Measurements from ENCODE around the gene ZNF777. TPM values are rescaled to one million over a fixed set of nuclear protein-coding genes. Genes with fewer than 3 reads are reported as not detected.
"Not testable (repeated sequence)": the region's sequence is repeated elsewhere in the genome, so short reads cannot be mapped to it uniquely, and the experiment has no call there.

Gene ZNF777
- total RNA-seq, 1 donor from 2014 or later = 16.3 TPM

GRCh38 chr7:149449897-149450296 lies 11.0 kb downstream of the ZNF777 start:
- H3K27ac Mint-ChIP-seq (ENCODE audit: unreplicated experiment) = no peak overlapping the region
- no peaks in the 10 kb centered on the region for H3K27me3 Mint-ChIP-seq (ENCODE audit: unreplicated experiment)
- no peak overlapping the region for H3K4me3 Mint-ChIP-seq (ENCODE audit: unreplicated experiment)
- TF ChIP-seq CTCF (IDR thresholded peaks at IDR 0.05) = no peak
- DNase-seq (ENCODE audit: extremely low spot score, unreplicated experiment) = peak; percentile 38
- H3K9me3 Mint-ChIP-seq (ENCODE audit: unreplicated experiment) = no peaks in the 10 kb centered on the region
- no peaks in the 10 kb centered on the region for H3K4me1 Mint-ChIP-seq (ENCODE audit: unreplicated experiment)
- H3K36me3 Mint-ChIP-seq (ENCODE audit: unreplicated experiment) = peaks cover 68% of the 10 kb centered on the region

- no peaks in the 10 kb centered on the region for H3K9me3 Mint-ChIP-seq (ENCODE audit: unreplicated experiment)
- TF ChIP-seq CTCF (IDR thresholded peaks at IDR 0.05) = no peak
- H3K4me1 Mint-ChIP-seq (ENCODE audit: unreplicated experiment) = no peaks in the 10 kb centered on the region
- no peak overlapping the region for H3K4me3 Mint-ChIP-seq (ENCODE audit: unreplicated experiment)
- H3K27me3 Mint-ChIP-seq (ENCODE audit: unreplicated experiment) = no peaks in the 10 kb centered on the region
- peaks cover 71% of the 10 kb centered on the region for H3K36me3 Mint-ChIP-seq (ENCODE audit: unreplicated experiment)
- DNase-seq (ENCODE audit: extremely low spot score, unreplicated experiment) = peak; percentile 80
- H3K27ac Mint-ChIP-seq (ENCODE audit: unreplicated experiment) = no peak overlapping the region
Measured at GRCh38 chr7:149448961-149449360, 11.9 kb downstream of the ZNF777 start.

- not testable (repeated sequence) for H3K27me3 Mint-ChIP-seq (ENCODE audit: unreplicated experiment); H3K27ac Mint-ChIP-seq (ENCODE audit: unreplicated experiment); H3K9me3 Mint-ChIP-seq (ENCODE audit: unreplicated experiment); H3K4me3 Mint-ChIP-seq (ENCODE audit: unreplicated experiment); H3K4me1 Mint-ChIP-seq (ENCODE audit: unreplicated experiment)
- DNase-seq (ENCODE audit: extremely low spot score, unreplicated experiment) = peak; percentile 60
- peaks cover 63% of the 10 kb centered on the region for H3K36me3 Mint-ChIP-seq (ENCODE audit: unreplicated experiment)
Measured at GRCh38 chr7:149446026-149446425, 14.8 kb downstream of the ZNF777 start.

- Mint-ChIP-seq H3K9me3 (ENCODE audit: unreplicated experiment) (no peaks in the 10 kb centered on the region), H3K36me3 (ENCODE audit: unreplicated experiment) (peaks cover 47% of the 10 kb centered on the region), H3K4me3 (ENCODE audit: unreplicated experiment) (no peak overlapping the region), H3K27me3 (ENCODE audit: unreplicated experiment) (no peaks in the 10 kb centered on the region), H3K27ac (ENCODE audit: unreplicated experiment) (no peak overlapping the region), H3K4me1 (ENCODE audit: unreplicated experiment) (no peaks in the 10 kb centered on the region)
- peak; percentile 71 for DNase-seq (ENCODE audit: extremely low spot score, unreplicated experiment)
- TF ChIP-seq CTCF (IDR thresholded peaks at IDR 0.05) = no peak
Measured at GRCh38 chr7:149444287-149444686, 16.6 kb downstream of the ZNF777 start.

GRCh38 chr7:149443523-149443922 lies 17.3 kb downstream of the ZNF777 start:
- no peak for TF ChIP-seq CTCF (IDR thresholded peaks at IDR 0.05)
- Mint-ChIP-seq H3K4me3 (ENCODE audit: unreplicated experiment) (no peak overlapping the region), H3K9me3 (ENCODE audit: unreplicated experiment) (no peaks in the 10 kb centered on the region), H3K36me3 (ENCODE audit: unreplicated experiment) (peaks cover 43% of the 10 kb centered on the region), H3K4me1 (ENCODE audit: unreplicated experiment) (no peaks in the 10 kb centered on the region), H3K27ac (ENCODE audit: unreplicated experiment) (no peak overlapping the region), H3K27me3 (ENCODE audit: unreplicated experiment) (no peaks in the 10 kb centered on the region)
- DNase-seq (ENCODE audit: extremely low spot score, unreplicated experiment) = no peak

- Mint-ChIP-seq H3K27me3 (ENCODE audit: unreplicated experiment) (no peaks in the 10 kb centered on the region), H3K4me1 (ENCODE audit: unreplicated experiment) (no peaks in the 10 kb centered on the region), H3K9me3 (ENCODE audit: unreplicated experiment) (no peaks in the 10 kb centered on the region), H3K4me3 (ENCODE audit: unreplicated experiment) (no peak overlapping the region), H3K27ac (ENCODE audit: unreplicated experiment) (no peak overlapping the region), H3K36me3 (ENCODE audit: unreplicated experiment) (peaks cover 46% of the 10 kb centered on the region)
- no peak for DNase-seq (ENCODE audit: extremely low spot score, unreplicated experiment)
- no peak for TF ChIP-seq CTCF (IDR thresholded peaks at IDR 0.05)
Measured at GRCh38 chr7:149442924-149443323, 17.9 kb downstream of the ZNF777 start.
